GM18867 (cell line): ENCODE results near the gene IDH3G.

Experiments
- ATAC-seq: cut with Tn5 transposase; IDR thresholded peaks from one replicate; pipeline ENCODE4 v1.9.1; 2021; ENCODE audit warnings: mild to moderate bottlenecking, moderate library complexity; ENCODE audit not compliant: unreplicated experiment

The IDH3G gene

GRCh38 chrX:153816831-153817690 is 22.9 kb upstream of the IDH3G start:
- ATAC-seq, result no peak

- ATAC-seq, result no peak
Measured at GRCh38 chrX:153814591-153815315, 20.6 kb upstream of the IDH3G start.

GRCh38 chrX:153813161-153813560 is 19.0 kb upstream of the IDH3G start:
- ATAC-seq, result no peak

GRCh38 chrX:153812220-153812619 is 18.0 kb upstream of the IDH3G start:
- no peak for ATAC-seq

- no peak for ATAC-seq
Measured at GRCh38 chrX:153807976-153808375, 13.8 kb upstream of the IDH3G start.

- ATAC-seq, result no peak
Measured at GRCh38 chrX:153806999-153807575, 12.9 kb upstream of the IDH3G start.

- ATAC-seq, result no peak
Measured at GRCh38 chrX:153805436-153805835, 11.3 kb upstream of the IDH3G start.

GRCh38 chrX:153804621-153805020 is 10.4 kb upstream of the IDH3G start:
- ATAC-seq, result no peak

GRCh38 chrX:153804100-153804595 is 10.0 kb upstream of the IDH3G start:
- no peak for ATAC-seq

GRCh38 chrX:153803211-153804099 is 9.3 kb upstream of the IDH3G start:
- ATAC-seq, result no peak

- no peak for ATAC-seq
Measured at GRCh38 chrX:153802513-153803045, 8.4 kb upstream of the IDH3G start.

GRCh38 chrX:153801669-153802068 is 7.5 kb upstream of the IDH3G start:
- ATAC-seq, result no peak

- no peak for ATAC-seq
Measured at GRCh38 chrX:153800746-153801145, 6.6 kb upstream of the IDH3G start.

GRCh38 chrX:153800177-153800722 is 6.1 kb upstream of the IDH3G start:
- ATAC-seq, result no peak

- no peak for ATAC-seq
Measured at GRCh38 chrX:153799326-153799725, 5.2 kb upstream of the IDH3G start.

GRCh38 chrX:153797415-153798015 is 3.3 kb upstream of the IDH3G start:
- no peak for ATAC-seq

GRCh38 chrX:153794897-153795816 is 982 bp upstream of the IDH3G start:
- ATAC-seq, result no peak

- no peak for ATAC-seq
Measured at GRCh38 chrX:153793291-153793690, 884 bp downstream of the IDH3G start.

- no peak for ATAC-seq
Measured at GRCh38 chrX:153792368-153792767, 1.8 kb downstream of the IDH3G start.
